ENCODE measurements around the gene BMPR2. TPM values are rescaled to one million over a fixed set of nuclear protein-coding genes. Genes with fewer than 3 reads are reported as not detected.

The BMPR2 gene
- total and polyA plus RNA-seq, 7 donors = 2.5 to 74.9 (median 49.9) TPM

- 87 to 96% methylated on average over 1 of the region's 1 CpG for WGBS, 2 donors
- Histone ChIP-seq H3K4me3 (no peak overlapping the region), H3K36me3 (no peaks in the 10 kb centered on the region), H3K4me1 (no peaks in the 10 kb centered on the region), H3K9me3 (no peaks in the 10 kb centered on the region), H3K27me3 (no peaks in the 10 kb centered on the region), H3K27ac (no peak overlapping the region)
- DNase-seq = no peak
- TF ChIP-seq POLR2AphosphoS5 (IDR thresholded peaks at IDR 0.05) (no peak), EP300 (IDR thresholded peaks at IDR 0.05) (no peak), CTCF (IDR thresholded peaks at IDR 0.05) (no peak), POLR2A (IDR thresholded peaks at IDR 0.05) (no peak)
- intact Hi-C loops (cut with DNase I) = no loop called here
Measured at GRCh38 chr2:202605174-202605573, 229.0 kb downstream of the BMPR2 start.

DNA sequence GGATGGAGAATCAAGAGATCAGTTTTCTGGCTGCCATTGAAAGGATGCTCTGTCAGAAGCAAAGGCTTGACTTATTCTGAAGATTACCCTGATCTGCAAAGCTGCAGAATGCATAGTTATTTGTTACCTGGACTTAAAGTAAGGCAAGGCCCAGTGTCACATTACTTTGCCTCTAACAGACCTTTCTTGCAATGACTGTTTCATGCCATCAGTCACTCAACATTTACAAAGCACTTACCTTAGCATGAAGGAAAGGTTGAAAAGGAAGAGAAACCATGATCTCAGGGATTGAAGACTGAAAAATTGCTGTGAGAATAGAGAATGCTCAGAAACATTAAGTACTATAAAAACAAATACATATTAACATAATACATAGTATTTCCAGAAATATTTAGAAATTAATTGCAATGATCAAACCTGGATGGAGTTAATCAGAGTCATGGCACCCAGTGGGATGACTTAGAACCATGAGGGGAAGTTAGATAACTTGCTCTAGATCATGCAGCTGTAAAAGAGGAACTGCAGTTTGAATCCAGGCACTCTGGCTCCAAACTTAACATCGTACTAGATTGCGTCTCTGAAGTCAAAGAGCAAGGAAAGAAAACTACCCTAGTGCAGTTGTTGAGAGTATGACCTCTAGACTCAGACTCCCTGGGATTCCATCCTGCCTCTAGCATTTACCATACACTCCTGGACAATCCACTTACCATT, 232.2 kb downstream of the BMPR2 start:
- Histone ChIP-seq H3K4me1 (no peaks in the 10 kb centered on the region), H3K27me3 (no peaks in the 10 kb centered on the region), H3K4me3 (no peak overlapping the region), H3K9me3 (no peaks in the 10 kb centered on the region), H3K27ac (peak overlapping the region in 1 of 4 donors; percentile 4), H3K36me3 (no peaks in the 10 kb centered on the region)
- WGBS, 2 donors = 78 to 93% methylated on average over 2 of the region's 2 CpGs
- DNase-seq = no peak
- TF ChIP-seq POLR2A (IDR thresholded peaks at IDR 0.05) (no peak), EP300 (IDR thresholded peaks at IDR 0.05) (no peak), POLR2AphosphoS5 (IDR thresholded peaks at IDR 0.05) (no peak), CTCF (IDR thresholded peaks at IDR 0.05) (no peak)
- intact Hi-C loops (cut with DNase I) = no loop called here

DNA sequence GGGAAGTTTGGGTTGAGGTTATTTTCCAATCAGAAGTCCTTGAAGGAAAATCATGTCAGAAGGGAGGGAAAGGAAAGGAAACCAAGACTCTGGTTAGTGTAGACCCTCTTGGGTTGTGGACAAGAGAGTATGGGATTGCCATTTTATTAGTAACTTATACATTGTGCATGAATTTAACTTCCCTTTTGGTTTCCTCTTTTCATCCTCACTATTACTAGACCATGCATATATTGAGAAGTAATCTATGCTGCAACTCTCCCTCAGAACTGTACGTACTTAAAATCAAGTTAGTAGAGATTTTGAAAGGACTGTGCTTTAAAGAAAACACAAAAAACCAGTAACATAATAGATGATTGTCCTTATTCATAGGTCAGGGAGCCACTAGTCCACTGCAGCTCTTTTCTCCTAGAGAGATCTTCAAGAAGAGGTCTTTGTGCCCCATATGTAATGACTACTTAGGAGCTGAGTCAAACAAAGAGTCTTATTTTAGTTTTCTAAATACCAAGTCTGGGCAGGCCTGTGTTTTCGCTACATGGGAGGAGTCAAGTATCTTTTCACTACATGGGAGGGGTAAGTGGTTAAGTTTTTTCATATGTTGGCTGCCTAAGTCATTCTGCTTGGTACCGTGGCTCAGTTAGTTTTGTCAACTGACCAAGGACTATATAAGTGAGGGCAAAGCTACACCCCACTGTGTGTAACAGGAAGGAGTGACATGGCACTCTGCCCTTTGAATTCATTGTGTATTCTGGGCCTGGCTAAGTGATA, 233.4 kb downstream of the BMPR2 start:
- Histone ChIP-seq H3K27ac (peak overlapping the region in 1 of 4 donors; percentile 18), H3K4me1 (no peaks in the 10 kb centered on the region), H3K27me3 (no peaks in the 10 kb centered on the region), H3K36me3 (no peaks in the 10 kb centered on the region), H3K9me3 (no peaks in the 10 kb centered on the region), H3K4me3 (no peak overlapping the region)
- no peak for TF ChIP-seq POLR2A (IDR thresholded peaks at IDR 0.05)
- TF ChIP-seq CTCF (IDR thresholded peaks at IDR 0.05) = no peak
- TF ChIP-seq EP300 (IDR thresholded peaks at IDR 0.05) = no peak
- no peak for TF ChIP-seq POLR2AphosphoS5 (IDR thresholded peaks at IDR 0.05)
- intact Hi-C loops (cut with DNase I) = no loop called here
- WGBS, 2 donors = 46 to 54% methylated on average over 3 of the region's 3 CpGs
- no peak for DNase-seq

- Histone ChIP-seq H3K9me3 (no peaks in the 10 kb centered on the region), H3K27ac (no peak overlapping the region), H3K36me3 (no peaks in the 10 kb centered on the region), H3K27me3 (no peaks in the 10 kb centered on the region), H3K4me1 (no peaks in the 10 kb centered on the region), H3K4me3 (no peak overlapping the region)
- no peak for DNase-seq
- intact Hi-C loops (cut with DNase I) = no loop called here
- 91% methylated on average over 5 of the region's 5 CpGs for WGBS, 2 donors
- TF ChIP-seq POLR2A (IDR thresholded peaks at IDR 0.05) (no peak), POLR2AphosphoS5 (IDR thresholded peaks at IDR 0.05) (no peak), CTCF (IDR thresholded peaks at IDR 0.05) (no peak), EP300 (IDR thresholded peaks at IDR 0.05) (no peak)
Measured at GRCh38 chr2:202610380-202610779, 234.3 kb downstream of the BMPR2 start.

Data from sigmoid colon (tissue), 7 donors.